ENCODE results near the gene SCN3A. TPM values are rescaled to one million over a fixed set of nuclear protein-coding genes. Genes with fewer than 3 reads are reported as not detected.

SCN3A gene
- total and polyA plus RNA-seq, 8 donors, result under 0.01 to 12.5 (median 0.87) TPM; not detected in 1

GRCh38 chr2:165202239-165202638 lies 1.6 kb downstream of the SCN3A start:
- intact Hi-C loops (cut with DNase I; ENCODE audit: low total_unique reads), result loop anchor here (10.0 kb wide), 1 partner anchor 187 kb away; no protein-coding TSS in a partner anchor
- no peaks in the 10 kb centered on the region for H3K36me3 ChIP-seq
- TF ChIP-seq CTCF (IDR thresholded peaks at IDR 0.05) (no peak), POLR2A (IDR thresholded peaks at IDR 0.05) (no peak), EP300 (IDR thresholded peaks at IDR 0.05) (no peak), POLR2AphosphoS5 (IDR thresholded peaks at IDR 0.05) (no peak)
- peaks cover 0 to 4% (median 0%) of the 10 kb centered on the region in 4 donors for H3K4me1 ChIP-seq
- H3K9me3 ChIP-seq, result no peaks in the 10 kb centered on the region
- H3K27me3 ChIP-seq, result no peaks in the 10 kb centered on the region
- 89 to 93% (median 91%) methylated on average over 1 of the region's 1 CpG for WGBS, 5 donors
- DNase-seq, result no peak
- H3K4me3 ChIP-seq, result no peak overlapping the region
- no peak overlapping the region for H3K27ac ChIP-seq

- Histone ChIP-seq H3K27ac (no peak overlapping the region), H3K4me1 (no peaks in the 10 kb centered on the region), H3K9me3 (no peaks in the 10 kb centered on the region), H3K4me3 (no peak overlapping the region), H3K36me3 (no peaks in the 10 kb centered on the region), H3K27me3 (no peaks in the 10 kb centered on the region)
- no peak for DNase-seq
- intact Hi-C loops (cut with DNase I; ENCODE audit: low total_unique reads), result no loop called here
- TF ChIP-seq POLR2A (IDR thresholded peaks at IDR 0.05), result no peak
- no peak for TF ChIP-seq POLR2AphosphoS5 (IDR thresholded peaks at IDR 0.05)
- no peak for TF ChIP-seq EP300 (IDR thresholded peaks at IDR 0.05)
- no peak for TF ChIP-seq CTCF (IDR thresholded peaks at IDR 0.05)
- 67 to 82% (median 75%) methylated on average over 2 of the region's 2 CpGs for WGBS, 5 donors
Measured at GRCh38 chr2:165198181-165198580, 5.7 kb downstream of the SCN3A start.

GRCh38 chr2:165197346-165197745 lies 6.5 kb downstream of the SCN3A start:
- Histone ChIP-seq H3K4me1 (no peaks in the 10 kb centered on the region), H3K27me3 (no peaks in the 10 kb centered on the region), H3K4me3 (no peak overlapping the region), H3K36me3 (no peaks in the 10 kb centered on the region), H3K27ac (no peak overlapping the region), H3K9me3 (no peaks in the 10 kb centered on the region)
- no peak for DNase-seq
- intact Hi-C loops (cut with DNase I; ENCODE audit: low total_unique reads), result no loop called here
- 40 to 73% (median 59%) methylated on average over 1 of the region's 1 CpG for WGBS, 5 donors
- no peak for TF ChIP-seq POLR2AphosphoS5 (IDR thresholded peaks at IDR 0.05)
- TF ChIP-seq CTCF (IDR thresholded peaks at IDR 0.05), result no peak
- TF ChIP-seq EP300 (IDR thresholded peaks at IDR 0.05), result no peak
- no peak for TF ChIP-seq POLR2A (IDR thresholded peaks at IDR 0.05)

GRCh38 chr2:165196411-165196810 lies 7.4 kb downstream of the SCN3A start:
- no peaks in the 10 kb centered on the region for H3K4me1 ChIP-seq

More at GRCh38 chr2:165196411-165196810, 7.4 kb downstream of the SCN3A start:
- Histone ChIP-seq H3K9me3 (no peaks in the 10 kb centered on the region), H3K36me3 (no peaks in the 10 kb centered on the region), H3K27ac (no peak overlapping the region), H3K27me3 (no peaks in the 10 kb centered on the region), H3K4me3 (no peak overlapping the region)
- DNase-seq, result no peak
- intact Hi-C loops (cut with DNase I; ENCODE audit: low total_unique reads), result no loop called here
- WGBS, 5 donors, result 75 to 84% (median 80%) methylated on average over 4 of the region's 4 CpGs
- TF ChIP-seq POLR2A (IDR thresholded peaks at IDR 0.05), result no peak
- TF ChIP-seq CTCF (IDR thresholded peaks at IDR 0.05), result no peak
- TF ChIP-seq EP300 (IDR thresholded peaks at IDR 0.05), result no peak
- TF ChIP-seq POLR2AphosphoS5 (IDR thresholded peaks at IDR 0.05), result no peak

All from stomach (tissue), 9 donors.